GM12891 (cell line): Measurements from ENCODE around the gene BAIAP3.

Experiments
- PAX5 ChIP-seq: IDR thresholded peaks from 2 replicates; pipeline ENCODE4 v1.6.1; 2011; ENCODE audit warnings: low read length, moderate library complexity, mild to moderate bottlenecking; ENCODE audit not compliant: insufficient read depth, severe bottlenecking
- POLR2A ChIP-seq: IDR thresholded peaks from 2 replicates; pipeline ENCODE4 v1.6.1; 2011; ENCODE audit warnings: low read depth, low read length, control low read depth
- POLR2AphosphoS5 ChIP-seq: IDR thresholded peaks from 2 replicates; pipeline ENCODE4 v1.6.1; 2011; ENCODE audit warnings: low read depth, low read length, control low read depth
- TAF1 ChIP-seq: IDR thresholded peaks from 2 replicates; pipeline ENCODE4 v1.6.1; 2011; ENCODE audit warnings: low read depth, low read length, control low read depth

GRCh38 chr16:1349351-1349750 is 15.9 kb downstream of the BAIAP3 start:
- TF ChIP-seq POLR2AphosphoS5: no peak
- no peak for TF ChIP-seq POLR2A
- no peak for TF ChIP-seq TAF1
- TF ChIP-seq PAX5: no peak
